Cardiac fibroblast (primary cell): ENCODE data around the gene RPS6KA5.

Experiments
- DNase-seq, 2 donors: peaks; one replicate each; pipeline versions ENCODE4 v3.0.0 to v3.0.0-alpha.2; 2010; ENCODE audit warnings: low read depth in 2 of 2
- H3K4me3 ChIP-seq, 2 donors: replicated peaks in 1 of 2; 1 replicate in 1 of 2; 2 replicates in 1 of 2; pipeline ENCODE4 v1.5.1; 2011; ENCODE audit warnings: low read depth in 2 of 2, low read length in 2 of 2, mild to moderate bottlenecking in 2 of 2, moderate library complexity in 1 of 2
- TF ChIP-seq, protein P1 (sequence below): IDR thresholded peaks from one replicate; pipeline ENCODE4 v1.5.1; 2011; ENCODE audit warnings: low read depth, mild to moderate bottlenecking, low read length, inconsistent platforms

The RPS6KA5 gene

GRCh38 chr14:90808759-90809529 is 251.5 kb downstream of the RPS6KA5 start:
- H3K4me3 ChIP-seq = no peak overlapping the region
- TF ChIP-seq, protein P1, sequence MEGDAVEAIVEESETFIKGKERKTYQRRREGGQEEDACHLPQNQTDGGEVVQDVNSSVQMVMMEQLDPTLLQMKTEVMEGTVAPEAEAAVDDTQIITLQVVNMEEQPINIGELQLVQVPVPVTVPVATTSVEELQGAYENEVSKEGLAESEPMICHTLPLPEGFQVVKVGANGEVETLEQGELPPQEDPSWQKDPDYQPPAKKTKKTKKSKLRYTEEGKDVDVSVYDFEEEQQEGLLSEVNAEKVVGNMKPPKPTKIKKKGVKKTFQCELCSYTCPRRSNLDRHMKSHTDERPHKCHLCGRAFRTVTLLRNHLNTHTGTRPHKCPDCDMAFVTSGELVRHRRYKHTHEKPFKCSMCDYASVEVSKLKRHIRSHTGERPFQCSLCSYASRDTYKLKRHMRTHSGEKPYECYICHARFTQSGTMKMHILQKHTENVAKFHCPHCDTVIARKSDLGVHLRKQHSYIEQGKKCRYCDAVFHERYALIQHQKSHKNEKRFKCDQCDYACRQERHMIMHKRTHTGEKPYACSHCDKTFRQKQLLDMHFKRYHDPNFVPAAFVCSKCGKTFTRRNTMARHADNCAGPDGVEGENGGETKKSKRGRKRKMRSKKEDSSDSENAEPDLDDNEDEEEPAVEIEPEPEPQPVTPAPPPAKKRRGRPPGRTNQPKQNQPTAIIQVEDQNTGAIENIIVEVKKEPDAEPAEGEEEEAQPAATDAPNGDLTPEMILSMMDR = no peak
- DNase-seq = peak in 1 of 2 donors; percentile 36

- no peak overlapping the region for H3K4me3 ChIP-seq
- TF ChIP-seq, protein P1 = no peak
- no peak for DNase-seq
Observed at GRCh38 chr14:90807060-90807459, 253.4 kb downstream of the RPS6KA5 start.

- TF ChIP-seq, protein P1 = no peak
- no peak overlapping the region for H3K4me3 ChIP-seq
- no peak for DNase-seq
Observed at GRCh38 chr14:90805662-90806540, 254.5 kb downstream of the RPS6KA5 start.

- H3K4me3 ChIP-seq = no peak overlapping the region
- DNase-seq = no peak
- TF ChIP-seq, protein P1 = no peak
Observed at GRCh38 chr14:90805084-90805391, 255.4 kb downstream of the RPS6KA5 start.

DNA sequence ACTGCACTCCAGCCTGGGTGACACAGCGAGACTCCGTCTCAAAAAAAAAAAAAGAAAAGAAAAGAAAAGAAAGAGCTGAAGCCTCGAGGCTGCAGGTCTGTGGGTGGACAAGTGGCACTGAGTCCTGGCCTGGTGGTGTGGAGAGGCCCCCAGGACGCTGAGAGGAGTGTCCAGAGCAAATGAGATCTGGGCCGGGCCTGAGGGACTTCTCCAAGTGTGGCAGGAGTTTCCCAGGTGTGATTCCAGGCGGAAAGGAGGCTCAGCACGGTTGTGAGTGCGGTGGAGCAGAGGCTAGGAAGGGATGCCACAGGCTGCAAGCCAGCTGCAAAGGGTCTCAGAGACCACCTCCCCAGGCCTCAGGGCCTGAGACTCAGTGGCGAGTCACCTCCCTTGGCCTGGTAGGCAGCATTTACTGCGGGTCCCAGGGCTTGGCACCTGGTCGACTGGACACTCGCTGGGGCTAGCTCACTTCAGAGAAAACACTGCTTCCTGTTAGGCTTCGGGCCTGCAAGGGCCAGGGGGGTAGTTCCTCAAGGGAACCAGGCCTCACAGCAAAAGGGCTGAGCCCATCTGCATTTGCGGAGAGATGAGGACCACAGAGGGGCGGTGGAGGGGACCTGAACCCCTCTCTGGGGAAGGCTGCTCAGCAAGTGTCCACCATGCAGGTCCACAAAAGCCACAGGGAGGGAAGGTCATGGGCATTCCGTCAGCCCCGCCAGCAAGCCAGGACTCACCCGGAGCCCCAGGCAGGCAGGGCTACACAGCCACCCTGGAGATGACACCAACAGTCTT is 256.0 kb downstream of the RPS6KA5 start:
- no peak overlapping the region for H3K4me3 ChIP-seq
- no peak for DNase-seq
- TF ChIP-seq, protein P1 = no peak

DNA sequence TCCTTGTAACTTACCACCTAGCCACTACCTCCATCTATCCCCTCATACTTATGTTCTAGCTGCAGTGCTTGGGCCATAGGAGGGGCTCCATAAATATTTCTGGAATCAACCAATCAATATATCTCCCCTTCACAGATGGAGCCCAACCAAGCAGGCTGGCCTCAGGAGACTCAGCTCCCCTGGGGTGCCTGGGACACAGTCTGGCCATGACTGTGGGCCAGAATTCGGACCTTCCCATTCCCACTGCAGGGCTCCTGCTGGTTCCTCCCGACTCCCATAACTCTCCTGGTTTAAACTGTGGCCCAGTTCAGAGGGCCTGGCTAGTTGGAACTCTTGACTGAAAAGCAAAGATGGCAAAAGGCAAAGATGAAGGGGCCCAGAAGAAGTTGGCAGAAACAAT is 257.2 kb downstream of the RPS6KA5 start:
- DNase-seq = no peak
- TF ChIP-seq, protein P1 = no peak
- no peak overlapping the region for H3K4me3 ChIP-seq
